H9 (cell line): ENCODE results near the gene GPR180. TPM values are rescaled to one million over a fixed set of nuclear protein-coding genes. Genes with fewer than 3 reads are reported as not detected.

Experiments used
- DNase-seq: peaks from one replicate; pipeline ENCODE4 v3.0.0-alpha.2; 2017
- H2AFZ ChIP-seq: one replicate; pipeline ENCODE4 v1.6.1; 2013; ENCODE audit warnings: mild to moderate bottlenecking, low read length, control low read depth, moderate library complexity
- H2AK5ac ChIP-seq: 2 replicates; pipeline ENCODE4 v1.6.1; 2013; ENCODE audit warnings: low read length, control low read depth, mixed read lengths; ENCODE audit not compliant: insufficient read length
- H2BK120ac ChIP-seq: one replicate; pipeline ENCODE4 v1.6.1; 2013; ENCODE audit warnings: low read depth, mild to moderate bottlenecking, low read length, control low read depth, inconsistent platforms; ENCODE audit not compliant: poor library complexity, severe bottlenecking
- H2BK12ac ChIP-seq: 2 replicates; pipeline ENCODE4 v1.6.1; 2013; ENCODE audit warnings: low read length, control low read depth, mixed read lengths, low read depth; ENCODE audit not compliant: insufficient read length
- H2BK15ac ChIP-seq: 2 replicates; pipeline ENCODE4 v1.6.1; 2013; ENCODE audit warnings: low read depth, low read length, control low read depth
- H2BK20ac ChIP-seq: one replicate; pipeline ENCODE4 v1.6.1; 2013; ENCODE audit warnings: low read depth, mild to moderate bottlenecking, low read length, control low read depth, inconsistent platforms; ENCODE audit not compliant: poor library complexity, severe bottlenecking
- H2BK5ac ChIP-seq: 2 replicates; pipeline ENCODE4 v1.6.1; 2013; ENCODE audit warnings: low read length, control low read depth, mixed read lengths; ENCODE audit not compliant: insufficient read length
- H3K14ac ChIP-seq: 2 replicates; pipeline ENCODE4 v1.6.1; 2013; ENCODE audit warnings: low read length, control low read depth; ENCODE audit not compliant: insufficient read depth
- H3K18ac ChIP-seq: 2 replicates; pipeline ENCODE4 v1.6.1; 2013; ENCODE audit warnings: low read depth, mild to moderate bottlenecking, mixed read lengths, low read length, control low read depth; ENCODE audit not compliant: insufficient read length
- H3K23ac ChIP-seq: 2 replicates; pipeline ENCODE4 v1.6.1; 2013; ENCODE audit warnings: low read length, control low read depth, mixed read lengths, low read depth; ENCODE audit not compliant: insufficient read length
- H3K23me2 ChIP-seq: 2 replicates; pipeline ENCODE4 v1.6.1; 2013; ENCODE audit warnings: low read depth, mild to moderate bottlenecking, mixed read lengths, low read length, control low read depth; ENCODE audit not compliant: insufficient read length, poor library complexity, severe bottlenecking
- H3K27ac ChIP-seq: 2 replicates; pipeline ENCODE4 v1.5.1; 2013; ENCODE audit warnings: low read length, control low read depth, mixed read lengths, low read depth; ENCODE audit not compliant: insufficient read length
- H3K27me3 ChIP-seq: 2 replicates; pipeline ENCODE4 v1.6.1; 2013; ENCODE audit warnings: low read length, control low read depth, inconsistent platforms; ENCODE audit not compliant: insufficient read depth
- H3K4ac ChIP-seq: 2 replicates; pipeline ENCODE4 v1.6.1; 2013; ENCODE audit warnings: low read depth, mild to moderate bottlenecking, control low read depth, inconsistent platforms, low read length, moderate library complexity
- H3K4me1 ChIP-seq: 2 replicates; pipeline ENCODE4 v1.6.1; 2013; ENCODE audit warnings: low read length, control low read depth, inconsistent platforms; ENCODE audit not compliant: insufficient read depth
- H3K4me2 ChIP-seq: 2 replicates; pipeline ENCODE4 v1.6.1; 2013; ENCODE audit warnings: low read length, control low read depth, mixed read lengths; ENCODE audit not compliant: insufficient read length, insufficient read depth
- H3K56ac ChIP-seq: 2 replicates; pipeline ENCODE4 v1.6.1; 2013; ENCODE audit warnings: low read depth, mild to moderate bottlenecking, mixed read lengths, low read length, control low read depth; ENCODE audit not compliant: insufficient read length
- H3K79me1 ChIP-seq: 2 replicates; pipeline ENCODE4 v1.6.1; 2013; ENCODE audit warnings: low read depth, mild to moderate bottlenecking, moderate library complexity, low read length, control low read depth, inconsistent platforms; ENCODE audit not compliant: insufficient read depth, poor library complexity, severe bottlenecking
- H3K79me2 ChIP-seq: 2 replicates; pipeline ENCODE4 v1.6.1; 2013; ENCODE audit warnings: low read length, control low read depth, inconsistent platforms; ENCODE audit not compliant: insufficient read depth
- H3K9ac ChIP-seq: 2 replicates; pipeline ENCODE4 v1.6.1; 2013; ENCODE audit warnings: low read length, control low read depth, mixed read lengths; ENCODE audit not compliant: insufficient read length; ENCODE audit errors: extremely low read depth
- H3K9me3 ChIP-seq: one replicate; pipeline ENCODE4 v1.6.1; 2013; ENCODE audit warnings: low read depth, low read length, inconsistent platforms; ENCODE audit not compliant: control insufficient read depth
- H3T11ph ChIP-seq: one replicate; pipeline ENCODE4 v1.6.1; 2013; ENCODE audit warnings: mild to moderate bottlenecking, low read length, control low read depth, inconsistent platforms
- H4K20me1 ChIP-seq: one replicate; pipeline ENCODE4 v1.6.1; 2013; ENCODE audit not compliant: control insufficient read depth, insufficient read length, insufficient read depth
- H4K5ac ChIP-seq: 2 replicates; pipeline ENCODE4 v1.6.1; 2013; ENCODE audit warnings: low read depth, mild to moderate bottlenecking, mixed read lengths, low read length, control low read depth; ENCODE audit not compliant: insufficient read length
- H4K8ac ChIP-seq: replicated peaks from 2 replicates; pipeline ENCODE4 v1.6.1; 2013; ENCODE audit warnings: low read length, control low read depth, mixed read lengths, low read depth; ENCODE audit not compliant: insufficient read length
- H4K91ac ChIP-seq: 2 replicates; pipeline ENCODE4 v1.6.1; 2013; ENCODE audit warnings: low read depth, mild to moderate bottlenecking, moderate library complexity, mixed read lengths, low read length, control low read depth; ENCODE audit not compliant: insufficient read length
- H3K27ac Mint-ChIP-seq, 3 experiments: 2 replicates in 2 of 3; 3 replicates in 1 of 3; pipeline ENCODE4 v1.8.0; 2020 to 2021; ENCODE audit warnings: mixed read lengths in 3 of 3, mild to moderate bottlenecking in 1 of 3, moderate library complexity in 1 of 3
- H3K27me3 Mint-ChIP-seq: 2 replicates; pipeline ENCODE4 v1.8.0; 2021; ENCODE audit warnings: low read depth, mild to moderate bottlenecking, moderate library complexity, mixed read lengths
- H3K36me3 Mint-ChIP-seq, 3 experiments: 2 replicates in 2 of 3; 3 replicates in 1 of 3; pipeline ENCODE4 v1.8.0; 2020 to 2021; ENCODE audit warnings: low read depth in 3 of 3, mixed read lengths in 3 of 3; ENCODE audit not compliant: insufficient read depth in 1 of 3
- H3K4me1 Mint-ChIP-seq, 2 experiments: 2 replicates each; pipeline ENCODE4 v1.8.0; 2020; ENCODE audit warnings: mixed read lengths in 2 of 2
- H3K4me3 Mint-ChIP-seq, 2 experiments: 2 replicates in 1 of 2; 3 replicates in 1 of 2; pipeline ENCODE4 v1.8.0; 2020 to 2021; ENCODE audit warnings: mild to moderate bottlenecking in 2 of 2, mixed read lengths in 2 of 2, moderate library complexity in 1 of 2
- H3K9me3 Mint-ChIP-seq, 2 experiments: 2 replicates in 1 of 2; 3 replicates in 1 of 2; pipeline ENCODE4 v1.8.0; 2020; ENCODE audit warnings: mild to moderate bottlenecking in 2 of 2, mixed read lengths in 2 of 2, moderate library complexity in 1 of 2
- CTCF ChIP-seq: fragments of 200-600 bp; sonication (generic); conservative IDR thresholded peaks from 3 replicates; pipeline ENCODE4 v1.8.0; 2021; ENCODE audit warnings: antibody characterized with exemption, mild to moderate bottlenecking
- WGBS: extraction: QIAGEN DNeasy Blood & Tissue Kit; methylation state at CpG from one replicate; pipeline ENCODE4 v1.1.7; 2013; ENCODE audit warnings: missing lambda C conversion rate, low lambda C conversion rate, mixed read lengths; ENCODE audit not compliant: insufficient read length; ENCODE audit errors: extremely low coverage; 5-methylcytosine and 5-hydroxymethylcytosine counted together
- total RNA-seq: library from RNA; stranded (reverse); gene quantifications from 2 replicates; pipeline ENCODE4 v1.2.1, GENCODE V29; 2021

GPR180 gene
- total RNA-seq, 1 experiment from 2014 or later = 5.1 TPM

GRCh38 chr13:94556041-94556440 lies 45.6 kb upstream of the GPR180 start:
- Histone ChIP-seq H2BK120ac (no peak overlapping the region), H3K14ac (no peak overlapping the region), H2AK5ac (no peak overlapping the region), H3K79me1 (no peaks in the 10 kb centered on the region), H2BK5ac (no peak overlapping the region), H3K23me2 (no peaks in the 10 kb centered on the region), H2BK15ac (no peak overlapping the region), H3K79me2 (no peaks in the 10 kb centered on the region), H3K27me3 (no peaks in the 10 kb centered on the region), H3K9me3 (no peaks in the 10 kb centered on the region), H4K91ac (no peak overlapping the region), H3K4ac (no peak overlapping the region), H3K23ac (no peak overlapping the region), H3K9ac (no peak overlapping the region), H4K20me1 (no peaks in the 10 kb centered on the region), H3T11ph (no peak overlapping the region), H2BK12ac (no peak overlapping the region), H3K27ac (no peak overlapping the region), H2AFZ (no peak overlapping the region), H2BK20ac (no peak overlapping the region), H4K5ac (no peak overlapping the region), H4K8ac (no peak overlapping the region), H3K18ac (no peak overlapping the region), H3K56ac (no peak overlapping the region), H3K4me1 (no peaks in the 10 kb centered on the region), H3K4me2 (no peak overlapping the region)
- no peak overlapping the region for H3K4me3 Mint-ChIP-seq
- no peak overlapping the region for H3K27ac Mint-ChIP-seq
- no peak for TF ChIP-seq CTCF
- no peaks in the 10 kb centered on the region for H3K9me3 Mint-ChIP-seq
- DNase-seq = no peak
- no peaks in the 10 kb centered on the region; the same call in none of the 2 replicates for H3K27me3 Mint-ChIP-seq
- H3K36me3 Mint-ChIP-seq = no peaks in the 10 kb centered on the region
- no peaks in the 10 kb centered on the region; a peak in 2 of 4 replicates for H3K4me1 Mint-ChIP-seq
- no CpG with 5 or more reads among the region's 1 CpG for WGBS
